Glomerular visceral epithelial cell (primary cell): Measurements from ENCODE around the gene DVL3.

Experiments
- DNase-seq: peaks from one replicate; pipeline ENCODE4 v3.0.0-alpha.2; 2016; ENCODE audit errors: extremely low spot score

The DVL3 gene

DNA sequence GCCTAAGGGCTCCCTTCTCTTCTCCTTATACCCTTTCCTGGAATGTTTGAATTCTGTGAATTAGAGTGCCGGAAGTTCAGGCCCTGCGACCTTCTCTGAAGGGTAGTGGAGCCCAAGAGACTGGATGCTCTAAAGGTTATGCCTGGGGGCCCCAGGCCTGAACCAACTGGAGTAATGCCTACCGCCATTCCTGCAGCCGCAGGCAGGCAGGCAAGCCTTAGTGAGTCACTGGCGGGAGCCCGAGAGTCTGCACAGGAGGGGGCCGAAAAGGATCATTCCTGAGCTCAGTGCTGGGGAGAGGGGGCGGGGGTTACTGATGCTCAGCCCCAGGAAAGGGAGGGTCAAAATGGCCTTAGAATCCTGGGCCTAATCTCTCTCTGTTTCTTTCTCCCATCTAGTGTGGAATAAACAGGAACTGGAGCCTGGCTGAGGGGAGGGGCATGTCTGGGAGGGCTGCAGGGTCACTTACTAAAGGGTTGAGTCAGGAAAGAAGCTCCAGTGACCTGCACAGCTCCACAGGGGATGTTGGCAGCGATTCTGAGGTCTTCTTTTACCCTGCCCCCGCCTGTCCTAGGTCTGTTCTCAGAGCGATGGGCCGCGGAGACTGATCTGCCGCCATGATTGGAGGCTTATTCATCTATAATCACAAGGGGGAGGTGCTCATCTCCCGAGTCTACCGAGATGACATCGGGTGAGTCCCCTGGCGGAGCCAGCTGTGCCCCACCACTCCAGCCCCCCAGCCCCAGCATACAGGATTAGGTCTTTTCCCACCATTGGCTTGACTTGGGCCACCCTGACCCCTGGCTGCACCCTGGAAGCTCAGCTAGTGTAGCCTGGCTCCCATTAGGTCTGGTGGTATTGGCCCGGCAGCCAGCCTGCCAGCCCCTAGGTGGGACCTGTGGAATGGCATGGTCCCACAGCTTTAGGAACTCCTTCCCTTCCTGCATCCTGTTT is 21.5 kb downstream of the DVL3 start:
- DNase-seq: peak; percentile 94

DNA sequence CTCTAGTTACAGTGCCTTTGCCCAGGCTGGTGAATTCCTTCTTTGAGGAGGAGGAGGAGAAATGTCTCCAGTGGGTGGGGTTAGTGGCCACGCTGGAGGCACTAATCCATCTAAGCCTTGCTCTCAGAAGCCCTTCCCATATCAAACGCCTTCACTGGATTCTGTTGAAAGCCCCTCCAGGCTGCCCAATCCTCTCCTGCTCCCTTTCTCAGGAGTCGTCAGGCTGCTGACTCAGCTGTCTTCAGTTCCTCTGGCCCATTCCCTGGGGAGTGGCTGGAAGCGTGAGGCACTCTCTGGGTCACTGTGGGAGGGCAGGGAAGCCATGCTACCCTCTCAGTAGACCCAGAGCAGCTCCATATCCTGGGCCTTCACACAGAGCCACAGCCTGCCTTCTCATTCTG is 22.2 kb downstream of the DVL3 start:
- peak; percentile 34 for DNase-seq

DNA sequence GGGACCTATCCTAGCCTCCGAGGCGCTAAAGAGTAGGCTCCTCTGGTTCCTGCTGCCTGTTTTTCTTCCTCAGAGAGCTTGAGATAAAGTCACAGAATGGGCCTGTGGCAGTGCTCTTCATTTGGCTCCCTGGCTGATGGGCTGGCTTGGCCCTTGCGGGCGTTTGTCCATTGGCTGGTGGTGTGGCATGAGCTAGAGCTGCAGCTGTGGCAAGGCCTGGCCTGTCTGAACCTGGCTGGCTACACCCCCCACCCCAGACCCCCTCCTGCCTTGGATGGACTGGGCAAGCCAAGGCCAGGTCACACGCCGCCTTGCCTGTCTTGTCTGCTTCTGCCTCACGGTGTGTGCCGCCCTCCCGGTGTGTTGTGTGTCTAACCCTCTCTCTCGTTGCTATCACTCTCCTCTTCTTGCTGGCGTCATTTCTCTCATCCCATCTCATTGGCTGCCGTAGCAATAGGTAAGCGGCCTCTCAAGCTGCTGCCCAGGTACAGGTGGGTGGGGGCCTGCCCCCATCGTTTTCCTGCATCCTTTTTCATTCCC is 22.7 kb downstream of the DVL3 start:
- no peak for DNase-seq

DNA sequence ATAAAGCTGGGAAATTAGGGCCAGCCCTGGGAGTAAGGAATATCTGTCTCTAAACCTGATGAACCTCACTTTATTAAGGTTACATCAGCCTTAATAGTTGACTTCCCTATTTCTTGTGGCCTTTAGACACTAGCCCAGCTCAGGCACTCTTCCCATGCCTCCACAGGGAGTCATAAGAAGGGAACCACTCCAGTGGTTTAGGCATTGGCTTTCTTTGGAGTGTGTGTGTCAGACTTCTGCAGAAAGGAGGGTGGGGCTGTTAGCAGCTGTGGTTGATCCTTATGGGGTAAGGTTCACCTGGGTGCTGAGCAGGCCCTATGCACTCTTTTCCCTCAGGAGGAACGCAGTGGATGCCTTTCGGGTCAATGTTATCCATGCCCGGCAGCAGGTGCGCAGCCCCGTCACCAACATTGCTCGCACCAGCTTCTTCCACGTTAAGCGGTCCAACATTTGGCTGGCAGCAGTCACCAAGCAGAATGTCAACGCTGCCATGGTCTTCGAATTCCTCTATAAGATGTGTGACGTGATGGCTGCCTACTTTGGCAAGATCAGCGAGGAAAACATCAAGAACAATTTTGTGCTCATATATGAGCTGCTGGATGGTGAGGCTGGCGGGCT is 23.5 kb downstream of the DVL3 start:
- DNase-seq: no peak

DNA sequence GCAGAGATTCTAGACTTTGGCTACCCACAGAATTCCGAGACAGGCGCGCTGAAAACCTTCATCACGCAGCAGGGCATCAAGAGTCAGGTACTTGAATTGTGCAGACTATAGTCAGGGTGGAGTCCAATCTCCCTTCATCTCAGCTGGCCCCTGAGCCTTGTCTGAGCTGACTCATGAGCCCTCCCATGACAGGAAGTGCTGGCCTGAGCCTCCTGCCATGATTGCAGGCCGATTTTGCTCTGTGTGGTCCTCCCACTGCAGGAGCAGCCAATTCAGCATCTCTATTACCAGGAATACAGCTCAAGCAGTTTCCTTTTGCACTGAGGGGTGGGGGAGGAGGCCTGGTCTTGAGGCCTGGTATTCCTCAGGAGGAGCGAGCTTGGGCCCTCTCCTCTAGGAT is 25.0 kb downstream of the DVL3 start:
- no peak for DNase-seq

DNA sequence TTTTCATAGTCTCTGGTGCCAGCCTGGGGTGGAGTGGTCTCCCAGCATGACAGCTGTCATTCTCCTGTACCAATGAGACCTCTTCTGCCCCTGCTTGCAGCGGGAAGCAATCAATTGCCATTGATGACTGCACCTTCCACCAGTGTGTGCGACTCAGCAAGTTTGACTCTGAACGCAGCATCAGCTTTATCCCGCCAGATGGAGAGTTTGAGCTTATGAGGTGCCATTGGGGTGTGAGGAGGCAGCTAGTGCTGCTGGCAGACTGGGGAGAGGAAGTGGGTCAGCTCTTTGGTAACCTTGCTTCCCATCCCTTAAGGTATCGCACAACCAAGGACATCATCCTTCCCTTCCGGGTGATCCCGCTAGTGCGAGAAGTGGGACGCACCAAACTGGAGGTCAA is 26.4 kb downstream of the DVL3 start:
- no peak for DNase-seq

DNA sequence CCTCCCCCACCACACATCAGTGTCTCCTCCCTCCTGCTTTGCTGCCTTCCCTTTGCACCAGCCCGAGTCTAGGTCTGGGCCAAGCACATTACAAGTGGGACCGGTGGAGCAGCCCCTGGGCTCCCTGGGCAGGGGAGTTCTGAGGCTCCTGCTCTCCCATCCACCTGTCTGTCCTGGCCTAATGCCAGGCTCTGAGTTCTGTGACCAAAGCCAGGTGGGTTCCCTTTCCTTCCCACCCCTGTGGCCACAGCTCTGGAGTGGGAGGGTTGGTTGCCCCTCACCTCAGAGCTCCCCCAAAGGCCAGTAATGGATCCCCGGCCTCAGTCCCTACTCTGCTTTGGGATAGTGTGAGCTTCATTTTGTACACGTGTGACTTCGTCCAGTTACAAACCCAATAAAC is 28.5 kb downstream of the DVL3 start:
- DNase-seq: no peak

DNA sequence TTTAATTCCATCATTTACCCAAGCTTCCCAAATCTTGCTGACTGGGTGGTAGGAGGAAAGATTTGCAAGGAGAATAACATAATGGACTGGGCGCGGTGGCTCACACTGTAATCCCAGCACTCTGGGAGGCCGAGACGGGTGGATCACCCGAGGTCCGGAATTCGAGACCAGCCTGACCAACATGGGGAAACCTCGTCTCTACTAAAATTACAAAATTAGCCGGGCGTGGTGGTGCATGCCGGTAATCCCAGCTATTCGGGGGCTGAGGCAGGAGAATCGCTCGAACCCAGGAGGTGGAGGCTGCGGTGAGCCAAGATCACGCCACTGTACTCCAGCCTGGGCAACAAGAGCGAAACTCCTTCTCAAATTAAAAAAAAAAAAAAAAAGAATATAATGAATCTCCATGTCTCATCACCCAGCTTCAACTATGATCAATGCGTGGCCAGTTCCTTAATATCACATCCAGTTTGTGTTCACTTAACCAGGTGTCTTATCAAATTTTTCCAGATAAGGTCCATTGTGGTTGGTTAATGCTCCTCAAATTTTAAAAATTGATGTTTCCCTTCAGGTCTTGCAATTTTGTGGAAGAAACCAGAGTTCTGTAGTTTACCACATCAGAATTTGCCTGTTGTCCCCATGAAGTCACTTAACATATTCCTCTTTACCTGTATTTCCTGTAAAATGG is 29.5 kb downstream of the DVL3 start:
- no peak for DNase-seq

DNA sequence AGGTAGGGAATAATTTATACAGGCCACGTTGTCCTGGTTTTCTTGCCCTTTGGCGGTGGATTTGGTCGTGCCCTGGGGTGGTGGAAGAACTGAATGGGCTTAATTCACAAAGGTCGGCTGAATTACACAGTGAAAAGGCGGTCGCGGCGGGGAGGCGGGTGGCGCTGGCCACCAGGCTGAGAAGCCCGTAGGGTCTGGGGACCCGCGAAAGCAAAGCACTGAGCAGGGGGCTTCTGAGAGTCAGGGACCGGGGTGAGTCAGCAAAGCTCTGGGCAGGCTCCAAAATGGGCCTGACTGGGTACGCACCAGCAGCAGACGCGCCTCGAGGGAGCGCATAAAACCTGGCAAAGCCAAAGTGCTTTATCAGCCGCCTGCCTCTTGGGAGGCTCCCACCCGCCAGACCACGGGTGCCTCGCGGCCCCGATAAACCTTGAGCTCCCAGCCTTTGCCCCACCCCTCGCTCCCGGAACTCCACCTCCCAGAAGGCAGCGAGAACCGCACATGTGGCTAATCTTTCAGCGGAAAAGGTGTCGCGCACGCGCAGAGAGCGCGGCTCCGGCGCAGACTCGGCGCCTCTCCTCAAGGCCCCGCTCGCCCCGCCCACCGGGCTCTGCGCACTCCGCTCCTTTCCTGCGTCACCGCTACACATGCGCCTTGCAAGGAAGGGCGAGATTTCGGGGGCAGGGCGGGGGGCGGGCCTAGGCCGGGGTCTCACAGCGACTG is 30.4 kb downstream of the DVL3 start:
- peak; percentile 99 for DNase-seq

DNA sequence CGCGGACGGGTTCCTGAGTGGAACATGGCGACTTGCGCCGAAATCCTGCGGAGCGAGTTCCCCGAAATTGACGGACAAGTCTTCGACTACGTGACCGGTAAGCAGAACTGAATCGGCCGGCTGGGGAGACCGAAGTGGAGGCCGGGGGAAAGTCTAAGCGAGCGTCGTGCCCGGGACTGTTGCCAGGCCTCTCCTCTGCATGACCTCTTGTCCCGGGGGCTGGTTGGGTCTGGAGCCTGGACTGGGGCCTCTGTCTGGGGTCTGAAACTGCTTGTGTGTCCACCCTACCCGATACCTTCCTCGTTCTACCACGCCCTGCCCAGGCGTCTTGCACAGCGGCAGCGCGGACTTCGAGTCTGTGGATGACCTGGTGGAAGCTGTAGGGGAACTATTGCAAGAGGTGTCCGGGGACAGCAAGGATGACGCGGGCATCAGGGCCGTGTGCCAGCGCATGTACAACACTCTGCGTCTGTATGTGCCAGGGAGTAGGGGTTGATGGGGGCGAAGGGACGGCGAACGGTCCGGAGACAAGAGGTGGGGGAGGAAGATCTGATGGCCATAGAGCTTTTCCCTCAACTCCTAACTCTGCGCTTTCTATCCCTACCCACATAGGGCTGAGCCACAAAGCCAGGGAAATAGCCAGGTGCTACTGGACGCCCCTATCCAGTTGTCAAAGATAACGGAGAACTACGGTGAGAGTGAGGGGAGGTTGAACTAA is 31.2 kb downstream of the DVL3 start, which contains the start of gene ABCF3:
Gene ABCF3 (plus strand): TSS at position 16 of the 718 bp plus-strand sequence. CDS start 9 bp downstream, at position 25.
- DNase-seq: peak; percentile 25

DNA sequence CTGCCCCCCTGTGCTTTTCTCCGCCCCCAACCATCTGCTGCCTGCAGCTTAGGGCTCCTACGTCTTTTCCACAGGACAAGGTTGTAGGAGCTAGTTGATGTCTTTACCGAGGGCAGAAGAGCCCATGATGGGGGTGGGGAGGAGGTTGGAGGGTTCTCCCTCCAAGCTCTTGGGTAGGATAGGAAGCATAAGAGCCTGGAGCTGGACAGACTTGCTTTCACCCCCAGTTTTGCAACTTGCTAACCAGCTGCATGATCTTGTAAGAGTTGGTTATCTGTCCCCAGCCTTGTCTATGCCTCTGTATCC is 31.7 kb downstream of the DVL3 start:
- DNase-seq: no peak

DNA sequence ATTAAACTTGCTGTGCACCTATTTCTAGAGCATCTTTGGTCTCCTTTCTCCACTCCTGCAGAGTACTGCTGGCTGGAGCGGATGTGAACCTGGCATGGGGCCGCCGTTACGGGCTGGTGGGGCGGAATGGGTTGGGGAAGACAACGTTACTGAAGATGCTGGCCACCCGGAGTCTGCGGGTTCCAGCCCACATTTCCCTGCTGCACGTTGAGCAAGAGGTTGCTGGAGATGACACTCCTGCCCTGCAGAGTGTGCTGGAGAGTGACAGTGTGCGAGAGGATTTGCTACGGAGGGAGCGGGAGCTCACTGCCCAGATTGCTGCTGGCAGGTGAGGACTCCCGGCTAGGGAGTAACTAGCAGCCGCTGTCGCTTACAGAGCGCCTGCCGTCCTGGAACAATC is 32.9 kb downstream of the DVL3 start:
- DNase-seq: no peak

DNA sequence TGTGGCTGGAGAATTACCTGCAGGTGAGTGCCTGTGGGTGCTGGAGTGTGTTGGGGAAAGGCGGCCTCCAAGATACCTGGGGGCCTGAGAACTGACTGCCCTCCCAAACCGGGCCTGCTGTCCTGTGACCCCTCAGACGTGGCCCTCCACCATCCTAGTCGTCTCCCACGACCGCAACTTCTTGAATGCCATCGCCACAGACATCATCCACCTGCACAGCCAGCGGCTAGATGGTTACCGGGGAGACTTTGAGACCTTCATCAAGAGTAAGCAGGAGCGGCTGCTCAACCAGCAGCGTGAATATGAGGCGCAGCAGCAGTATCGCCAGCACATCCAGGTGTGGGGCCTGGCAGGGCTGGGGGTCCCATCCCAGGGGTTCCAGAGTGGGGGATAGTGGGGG is 34.2 kb downstream of the DVL3 start:
- DNase-seq: no peak

DNA sequence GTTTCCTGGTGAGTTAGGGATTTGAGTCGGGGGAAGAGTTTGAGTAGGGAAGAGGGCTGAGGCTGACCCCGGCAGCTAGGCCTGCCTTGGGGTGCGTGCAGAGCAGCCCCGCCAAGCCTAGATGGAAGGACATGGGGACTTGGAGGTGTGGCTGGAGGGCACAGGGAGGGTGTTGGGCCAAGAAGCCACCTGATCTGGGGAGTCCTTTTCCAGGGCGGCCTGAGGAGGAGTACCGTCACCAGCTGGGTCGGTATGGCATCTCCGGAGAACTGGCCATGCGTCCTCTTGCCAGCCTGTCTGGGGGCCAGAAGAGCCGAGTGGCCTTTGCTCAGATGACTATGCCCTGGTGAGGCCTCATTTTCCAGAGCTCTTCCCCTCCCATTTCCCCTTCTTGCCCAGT is 37.7 kb downstream of the DVL3 start:
- no peak for DNase-seq

DNA sequence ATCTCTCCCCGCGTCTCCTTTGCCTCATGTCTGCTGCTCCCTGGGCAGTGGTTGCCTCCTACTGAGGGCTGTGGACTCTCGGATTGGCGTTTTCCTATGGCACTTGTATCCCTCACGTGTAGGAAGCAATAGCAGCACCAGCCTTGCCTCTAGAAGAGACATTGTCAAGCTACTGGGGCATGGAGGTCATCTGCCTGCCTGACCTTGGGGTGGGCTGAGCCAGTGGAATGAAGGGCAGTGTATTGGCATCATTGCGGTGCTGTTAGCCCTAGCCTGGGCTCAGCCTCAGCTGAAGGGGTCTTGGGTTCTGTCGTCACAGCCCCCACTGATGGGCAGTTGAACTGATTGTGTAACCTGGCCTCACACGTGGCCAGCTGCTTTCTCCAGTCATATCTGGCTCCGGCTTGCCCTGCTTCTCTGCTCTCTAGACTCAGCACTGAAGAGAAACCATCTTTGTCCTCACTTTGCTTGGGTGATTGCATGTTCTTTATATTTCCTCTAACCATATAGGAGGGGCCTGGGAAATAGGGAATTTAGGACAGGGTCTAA is 38.9 kb downstream of the DVL3 start:
- no peak for DNase-seq

DNA sequence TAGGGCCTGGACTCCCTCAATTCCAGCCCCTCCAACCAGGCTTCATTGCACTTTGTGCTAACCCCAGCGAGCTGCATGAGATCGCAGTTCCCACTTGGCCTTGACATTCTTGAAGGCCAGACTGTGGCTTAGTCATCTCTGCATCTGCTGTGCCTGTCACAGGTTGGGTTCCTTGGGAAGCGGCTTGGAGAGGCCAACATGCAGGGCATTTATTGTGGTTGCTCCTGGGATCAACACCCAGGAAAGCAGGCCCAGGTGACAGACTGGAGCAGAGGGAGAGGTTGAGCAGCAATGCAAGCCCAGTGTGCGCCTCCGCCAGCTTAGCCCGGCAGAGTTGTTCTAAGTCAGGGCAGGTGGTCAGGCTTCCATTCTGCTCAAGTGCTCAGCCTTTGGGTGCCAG is 41.4 kb downstream of the DVL3 start:
- no peak for DNase-seq

DNA sequence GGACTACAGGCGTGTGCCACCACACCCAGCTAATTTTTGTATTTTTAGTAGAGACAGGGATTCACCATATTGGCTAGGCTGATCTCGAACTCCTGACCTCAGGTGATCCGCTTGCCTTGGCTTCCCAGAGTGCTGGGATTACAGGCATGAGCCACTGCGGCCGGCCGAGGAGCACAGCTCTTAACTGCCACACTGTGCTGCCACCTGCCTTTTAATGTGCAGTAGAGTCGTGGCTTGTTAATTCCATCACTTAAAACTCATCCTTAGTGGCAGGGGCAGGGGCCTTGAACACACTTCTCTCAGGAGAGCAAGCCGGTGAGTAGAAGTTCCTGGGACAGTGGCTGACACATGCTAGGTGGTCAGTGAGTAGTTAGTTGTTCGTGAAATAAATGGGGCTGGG is 43.3 kb downstream of the DVL3 start:
- DNase-seq: no peak

DNA sequence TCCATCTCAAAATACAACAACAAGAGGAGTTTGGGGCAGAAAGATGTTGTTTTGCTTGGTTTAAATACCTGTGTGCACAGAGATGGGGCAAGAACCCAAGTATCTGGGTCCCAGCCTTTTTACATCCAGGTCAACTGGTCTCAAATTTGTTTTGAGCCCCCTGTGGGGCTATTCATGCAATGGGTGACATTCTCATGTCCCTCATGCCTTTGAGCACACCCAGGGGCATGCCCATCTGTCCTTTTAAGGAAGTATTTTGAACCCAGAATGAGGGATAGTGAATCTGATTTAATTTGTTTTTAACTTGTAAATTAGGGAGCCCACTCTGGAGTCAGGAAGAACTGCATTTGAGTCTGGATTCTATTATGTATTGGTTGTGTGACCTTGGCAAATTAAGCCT is 45.6 kb downstream of the DVL3 start:
- no peak for DNase-seq

DNA sequence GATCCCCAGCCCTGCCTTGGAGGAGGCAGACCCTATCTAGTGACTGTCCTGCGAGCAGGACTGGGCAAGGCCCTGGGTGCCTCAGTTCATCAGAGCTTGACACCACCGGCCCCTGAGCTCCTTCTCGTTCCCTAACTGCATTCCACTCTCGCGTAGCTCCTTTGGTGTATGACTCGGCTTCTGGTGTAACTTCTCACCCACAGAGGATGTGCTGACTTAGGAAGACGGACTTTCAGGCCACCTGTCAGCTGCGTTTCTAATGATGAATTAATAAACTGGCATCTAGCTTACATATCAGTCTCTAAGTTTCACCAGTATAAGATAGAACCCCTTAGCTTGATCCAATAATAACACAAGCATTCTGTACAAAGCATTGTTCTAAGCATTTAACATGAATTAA is 48.3 kb downstream of the DVL3 start:
- DNase-seq: no peak

DNA sequence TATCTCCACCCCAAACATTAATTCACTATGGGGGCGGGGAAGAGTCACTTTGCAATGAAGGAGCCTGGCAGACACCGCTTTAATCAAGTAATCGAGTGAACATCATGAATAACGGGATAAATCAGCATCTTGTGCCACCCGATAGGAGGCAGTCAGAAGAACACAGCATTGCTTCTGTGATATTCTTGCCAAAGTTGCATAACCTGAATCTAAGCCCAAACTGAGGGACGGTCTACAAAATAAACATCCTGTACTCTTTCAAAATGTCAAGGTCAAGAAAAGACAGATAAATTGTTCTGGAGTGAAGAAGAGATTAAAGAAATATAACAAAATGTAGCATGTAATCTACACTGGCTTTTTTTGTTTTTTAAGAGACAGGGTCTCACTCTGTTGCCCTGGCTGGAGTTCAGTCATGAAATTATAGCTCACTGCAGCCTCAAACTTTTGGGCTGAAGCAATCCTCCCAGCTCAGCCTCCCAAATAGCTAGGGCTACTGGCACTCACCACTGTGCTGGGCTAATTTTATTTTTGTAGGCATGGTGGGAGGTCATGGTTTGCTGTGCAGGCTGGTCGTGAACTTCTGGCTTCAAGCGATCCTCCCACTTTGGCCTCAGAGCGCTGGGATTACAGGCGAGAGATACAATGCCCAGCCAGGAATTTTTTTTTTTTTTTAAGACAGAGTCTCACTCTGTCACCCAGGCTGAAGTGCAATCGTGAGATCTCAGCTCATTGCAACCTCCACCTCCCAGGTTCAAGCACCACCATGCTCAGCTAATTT is 54.2 kb downstream of the DVL3 start:
- no peak for DNase-seq
